GM19397 (cell line): ENCODE data around the gene HCFC1R1.
"Not testable (repeated sequence)": the region's sequence is repeated elsewhere in the genome, so short reads cannot be mapped to it uniquely, and the experiment has no call there.

Experiments used
- ATAC-seq: cut with Tn5 transposase; IDR thresholded peaks from one replicate; pipeline ENCODE4 v1.9.1; 2021; ENCODE audit warnings: mild to moderate bottlenecking, moderate library complexity; ENCODE audit not compliant: unreplicated experiment

The HCFC1R1 gene, protein sequence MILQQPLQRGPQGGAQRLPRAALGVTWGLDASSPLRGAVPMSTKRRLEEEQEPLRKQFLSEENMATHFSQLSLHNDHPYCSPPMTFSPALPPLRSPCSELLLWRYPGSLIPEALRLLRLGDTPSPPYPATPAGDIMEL

DNA sequence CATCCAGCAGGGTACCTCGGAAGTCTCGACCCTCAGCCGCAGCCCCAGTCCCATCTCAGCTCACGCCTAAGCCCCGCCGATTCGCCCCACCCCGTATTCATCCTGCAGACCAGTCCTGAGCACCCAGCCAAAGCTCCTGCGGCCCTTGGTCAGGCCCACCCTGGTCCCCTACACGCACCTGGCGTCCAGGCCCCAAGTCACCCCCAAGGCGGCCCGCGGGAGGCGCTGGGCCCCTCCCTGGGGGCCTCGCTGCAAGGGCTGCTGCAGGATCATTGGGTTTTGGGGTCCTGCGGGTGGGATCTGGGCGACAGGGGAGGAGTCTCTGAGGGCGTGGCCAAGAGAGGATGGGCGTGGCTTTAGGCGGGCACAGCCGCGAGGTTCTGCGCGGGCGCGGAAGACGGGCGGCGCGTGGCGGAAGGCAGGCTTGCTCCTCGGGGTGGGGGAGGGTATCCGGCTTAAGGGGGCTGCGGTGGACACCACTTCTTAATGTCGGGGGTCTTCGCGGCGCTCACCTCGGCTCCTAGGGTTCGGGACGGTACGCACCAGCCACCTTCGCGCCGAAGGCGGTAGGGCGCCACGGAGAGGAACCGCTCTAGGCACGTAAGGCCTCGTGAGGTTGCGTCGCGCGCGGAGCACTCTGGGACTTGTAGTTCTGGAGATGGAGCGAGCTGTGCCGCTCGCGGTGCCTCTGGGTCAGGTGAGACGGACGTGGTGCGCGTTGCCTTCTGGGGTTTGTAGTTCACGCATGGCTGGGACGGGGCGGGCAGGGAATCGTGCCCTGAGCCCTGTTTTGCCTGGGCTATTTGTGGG, at the start of gene HCFC1R1, which contains the start of gene THOC6:
Gene HCFC1R1 (minus strand): TSS at position 274 of the 810 bp plus-strand sequence. CDS start 1 bp downstream, at position 273.
Gene THOC6 (plus strand): TSS at position 367 of the 810 bp plus-strand sequence. CDS start 292 bp downstream, at position 659.
- ATAC-seq, result peak; percentile 71

DNA sequence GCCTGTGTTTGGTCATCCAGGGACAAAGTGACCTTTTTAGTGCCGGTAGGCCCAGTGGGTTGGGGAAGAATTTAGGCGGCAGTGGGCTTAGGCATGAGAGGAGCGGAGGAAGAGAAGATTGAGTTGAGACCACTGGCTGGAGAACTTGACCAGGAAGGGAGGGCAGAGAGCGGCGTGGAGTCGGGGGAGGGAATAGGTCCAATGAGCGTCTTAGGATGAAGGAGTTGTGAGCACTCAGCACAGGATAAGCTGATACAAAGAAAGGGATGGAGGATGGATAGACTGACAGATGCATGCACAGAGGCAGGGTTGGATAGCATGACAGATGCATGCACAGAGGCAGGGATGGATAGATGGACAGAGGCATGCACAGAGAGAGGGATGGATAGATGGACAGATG, 49.7 kb upstream of the HCFC1R1 start:
- ATAC-seq, result no peak

DNA sequence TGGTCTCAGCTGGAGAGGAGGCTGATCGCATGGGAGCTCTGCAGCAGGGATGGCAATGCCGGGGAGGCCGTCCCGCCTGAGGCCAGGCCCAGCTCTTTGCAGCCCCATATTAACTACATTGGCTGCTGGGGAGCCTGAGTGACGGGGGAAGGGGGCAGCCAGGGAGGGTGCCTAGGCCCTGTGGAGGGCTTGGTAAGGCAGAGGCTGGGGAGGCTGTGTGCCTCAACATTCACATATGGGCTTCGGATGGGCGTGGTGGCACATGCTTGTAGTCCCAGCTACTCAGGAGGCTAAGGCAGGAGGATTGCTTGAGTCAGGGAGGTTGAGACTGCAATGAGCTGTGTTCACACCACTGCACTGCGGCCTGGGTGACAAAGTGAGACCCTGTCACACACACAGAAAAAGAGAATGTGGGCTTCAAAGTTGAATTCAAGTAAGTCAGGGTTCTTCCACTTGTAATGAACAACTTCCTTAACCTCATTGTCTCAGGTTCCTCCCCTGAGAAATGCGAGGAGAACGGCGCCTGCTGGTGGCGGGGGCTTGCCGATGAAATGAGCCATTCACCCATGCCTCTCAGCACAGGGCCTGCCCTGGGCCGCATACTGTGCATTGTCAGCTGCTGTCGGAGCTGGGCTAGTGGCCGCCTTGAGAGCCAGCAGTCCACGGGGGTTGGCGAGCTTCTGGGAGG, 49.0 kb upstream of the HCFC1R1 start:
- not testable (repeated sequence) for ATAC-seq

DNA sequence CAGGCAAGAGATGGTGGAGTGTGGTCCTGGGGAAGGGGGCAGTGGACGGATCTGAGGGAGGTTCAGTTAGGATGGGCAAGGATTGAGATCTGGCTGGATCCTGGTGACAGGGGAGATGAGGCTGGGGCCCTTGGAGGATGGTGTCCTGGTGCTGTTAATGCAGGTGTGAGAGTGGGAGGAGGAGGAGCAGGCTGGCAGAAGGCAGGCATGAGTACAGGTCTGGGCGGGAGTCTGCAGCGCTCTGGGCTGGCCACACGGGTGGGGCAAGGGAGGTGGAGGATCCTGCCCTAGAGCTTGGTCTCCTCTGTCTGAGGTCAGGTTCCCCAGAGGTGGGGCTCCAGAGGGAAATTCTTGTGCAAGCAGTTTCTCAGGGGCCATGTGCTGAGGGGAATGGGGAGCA, 48.4 kb upstream of the HCFC1R1 start:
- ATAC-seq, result not testable (repeated sequence)

DNA sequence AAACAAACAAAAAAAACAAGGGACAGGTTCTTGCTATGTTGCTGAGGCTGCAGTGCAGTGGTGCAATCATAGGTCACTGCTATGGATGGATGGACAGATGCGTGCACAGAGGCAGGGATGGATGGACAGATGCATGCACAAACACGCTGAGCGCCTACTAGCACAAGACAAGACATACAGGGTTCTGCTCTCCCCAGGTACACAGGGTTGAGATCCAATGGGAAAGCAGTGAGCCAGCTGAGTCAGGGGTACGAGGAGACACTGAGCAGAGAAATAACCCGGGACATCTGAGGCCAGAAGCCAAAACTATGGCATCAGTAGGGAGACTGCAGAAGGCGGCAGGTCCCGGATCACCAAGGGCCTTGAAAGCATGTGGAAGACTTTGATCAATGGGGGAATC, 47.9 kb upstream of the HCFC1R1 start:
- no peak for ATAC-seq

DNA sequence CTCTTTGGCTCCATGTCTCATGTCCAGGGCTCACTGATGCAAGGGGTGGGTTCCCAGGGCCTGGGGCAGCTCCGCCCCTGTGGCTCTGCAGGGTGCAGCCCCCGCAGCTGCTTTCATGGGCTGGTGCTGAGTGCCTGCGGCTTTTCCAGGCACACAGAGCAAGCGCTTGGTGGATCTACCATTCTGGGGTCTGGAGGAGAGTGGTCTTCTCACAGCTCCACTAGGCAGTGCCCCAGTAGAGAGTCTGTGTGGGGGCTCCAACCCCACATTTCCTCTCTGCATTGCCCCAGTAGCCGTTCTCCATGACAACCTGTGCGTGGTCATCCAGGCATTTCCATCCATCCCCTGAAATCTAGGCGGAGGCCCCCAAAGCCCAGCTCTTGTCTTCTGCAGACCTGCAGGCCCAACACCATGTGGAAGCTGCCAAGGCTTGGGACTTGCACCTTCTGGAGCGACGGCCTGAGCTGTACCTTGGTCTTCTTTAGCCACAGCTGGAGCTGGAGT, 46.9 kb upstream of the HCFC1R1 start:
- ATAC-seq, result no peak

DNA sequence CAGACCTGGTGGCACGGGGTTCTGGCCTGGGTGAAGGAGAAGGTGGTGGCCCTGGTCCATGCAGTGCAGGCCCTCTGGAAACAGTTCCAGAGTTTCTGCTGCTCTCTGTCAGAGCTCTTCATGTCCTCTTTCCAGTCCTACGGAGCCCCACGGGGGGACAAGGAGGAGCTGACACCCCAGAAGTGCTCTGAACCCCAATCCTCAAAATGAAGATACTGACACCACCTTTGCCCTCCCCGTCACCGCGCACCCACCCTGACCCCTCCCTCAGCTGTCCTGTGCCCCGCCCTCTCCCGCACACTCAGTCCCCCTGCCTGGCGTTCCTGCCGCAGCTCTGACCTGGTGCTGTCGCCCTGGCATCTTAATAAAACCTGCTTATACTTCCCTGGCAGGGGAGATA, 45.4 kb upstream of the HCFC1R1 start:
- not testable (repeated sequence) for ATAC-seq

DNA sequence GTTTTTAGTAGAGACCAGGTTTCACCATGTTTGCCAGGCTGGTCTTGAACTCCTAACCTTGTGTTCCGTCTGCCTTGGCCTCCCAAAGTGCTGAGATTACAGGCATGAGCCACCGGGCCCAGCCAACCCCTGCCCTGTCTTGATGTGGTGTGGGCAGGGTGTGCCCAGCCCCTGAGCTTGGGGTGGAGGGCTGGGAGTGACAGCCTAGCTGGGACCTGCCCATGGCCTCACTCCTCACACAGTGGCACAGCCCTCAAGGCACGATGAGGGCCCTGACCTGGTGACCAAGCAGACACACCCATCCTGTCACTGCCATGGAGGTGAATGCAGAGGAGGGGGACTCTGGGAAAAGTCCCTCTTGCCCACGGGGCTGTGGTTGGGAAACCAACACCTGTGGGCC, 44.7 kb upstream of the HCFC1R1 start:
- ATAC-seq, result no peak

DNA sequence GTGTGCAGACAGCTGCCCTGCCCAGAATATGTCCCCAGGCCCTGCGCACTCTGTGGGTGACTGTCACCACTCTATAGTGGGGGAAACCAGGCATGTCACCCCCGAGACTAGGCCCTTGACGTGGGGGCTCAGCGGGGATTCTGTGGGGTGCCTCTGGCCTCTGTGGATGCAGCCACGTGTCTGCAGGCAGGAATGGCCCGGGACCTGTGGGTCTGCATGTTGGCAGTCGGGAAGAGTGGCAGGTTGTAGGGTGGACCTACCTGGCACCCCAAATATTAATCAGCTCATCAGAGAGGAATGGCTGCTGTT, 42.7 kb upstream of the HCFC1R1 start:
- ATAC-seq, result no peak

DNA sequence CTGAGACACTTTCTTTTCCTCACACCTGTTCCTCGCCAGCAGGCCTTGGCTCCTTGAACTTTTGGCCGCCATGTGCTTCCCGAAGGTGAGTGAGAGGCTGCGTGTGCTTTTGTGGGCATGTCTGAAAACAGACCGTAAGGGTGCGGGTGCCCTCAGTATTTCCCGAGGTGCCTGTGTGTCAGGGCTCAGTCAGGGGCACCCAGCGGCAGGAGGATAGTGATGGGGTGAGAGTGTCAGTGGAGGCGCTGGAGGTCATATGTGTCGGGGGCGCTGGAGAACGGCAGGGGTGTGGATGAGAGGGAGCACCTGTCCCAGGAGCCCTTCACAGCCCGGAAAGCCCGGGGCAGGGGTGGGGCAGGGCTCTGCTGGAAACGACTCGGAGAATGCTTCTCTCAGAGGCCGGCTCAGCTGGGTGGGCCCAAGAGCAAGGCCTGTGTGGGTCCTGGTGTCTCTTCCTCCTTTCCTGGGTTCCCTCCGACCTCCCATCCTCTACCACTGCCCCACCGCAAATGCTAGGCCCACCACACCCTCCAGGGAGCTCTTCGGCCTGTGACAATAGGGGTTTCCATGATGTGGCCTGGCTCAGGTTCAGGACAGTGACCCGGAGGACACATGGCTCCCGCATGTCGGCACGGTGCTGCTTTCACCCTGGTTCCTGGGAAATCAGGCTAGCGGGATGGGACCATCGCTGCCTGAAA, 42.1 kb upstream of the HCFC1R1 start:
- ATAC-seq, result no peak

DNA sequence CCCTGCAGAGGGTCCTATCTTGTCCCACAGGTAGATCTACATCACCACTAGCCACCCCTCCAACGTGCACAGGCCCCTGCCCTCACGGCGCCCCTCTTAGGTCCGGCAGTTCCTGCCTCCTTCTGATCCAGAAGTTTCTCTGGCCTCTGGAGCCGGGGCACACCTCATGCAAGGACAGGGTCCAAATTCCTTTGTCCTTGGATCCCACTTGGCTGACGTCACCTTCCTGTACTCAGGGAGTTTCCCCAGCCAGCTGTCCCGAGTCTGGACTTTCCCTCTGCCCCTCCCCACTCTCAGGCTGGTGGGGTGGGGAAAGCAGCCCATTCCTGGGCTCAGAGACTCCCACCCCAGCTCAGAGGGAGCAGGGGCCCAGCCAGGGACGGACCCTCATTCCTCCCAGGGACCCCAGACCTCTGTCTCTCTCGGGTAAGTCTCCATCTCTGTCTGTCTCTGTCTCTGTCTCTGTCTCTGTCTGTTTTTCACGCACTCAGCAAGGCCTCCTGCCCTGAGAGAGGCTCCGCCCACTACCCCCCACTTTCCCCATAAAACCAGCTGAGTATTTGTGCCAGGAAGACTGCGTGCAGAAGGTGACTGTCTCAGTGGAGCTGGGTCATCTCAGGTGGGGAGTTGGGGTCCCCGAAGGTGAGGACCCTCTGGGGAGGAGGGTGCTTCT, 41.5 kb upstream of the HCFC1R1 start, which contains the start of gene IL32:
Gene IL32 (plus strand): TSS at position 572 of the 673 bp plus-strand sequence. CDS start 172 bp downstream, outside the sequence.
- no peak for ATAC-seq

DNA sequence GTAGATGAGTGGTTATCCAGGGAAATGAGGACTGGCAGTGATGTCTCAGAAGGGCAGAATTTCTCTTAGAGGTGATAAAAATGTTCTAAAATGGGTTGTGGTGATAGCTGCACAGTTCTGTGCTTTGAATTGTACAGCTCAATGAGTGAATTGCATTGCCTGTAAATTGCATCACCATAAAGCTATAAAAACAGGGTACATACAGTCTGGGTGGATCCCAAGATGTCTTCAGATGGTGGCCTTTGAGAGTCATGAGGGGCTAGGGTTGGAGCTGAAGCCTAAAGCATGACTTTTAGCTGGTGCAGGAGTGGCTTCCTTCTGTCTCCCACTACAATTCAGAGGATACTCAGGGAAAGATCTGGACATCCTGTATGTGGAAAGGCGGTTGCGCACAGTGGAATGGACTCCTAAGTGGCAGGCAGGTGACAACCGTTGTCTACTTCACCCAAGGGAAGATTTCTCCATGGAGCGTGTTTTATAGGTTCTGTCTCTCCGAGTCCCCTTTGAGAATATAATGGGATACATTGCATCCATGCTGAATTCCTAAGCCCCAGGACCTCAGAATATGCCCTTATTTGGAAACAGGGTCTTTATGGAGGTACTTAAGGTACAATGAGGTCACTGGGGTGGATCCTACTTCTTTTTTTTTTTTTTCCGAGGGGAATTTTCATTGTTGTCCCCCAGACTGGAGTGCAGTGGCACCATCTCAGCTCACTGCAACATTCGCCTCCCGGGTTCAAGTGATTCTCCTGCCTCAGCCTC, 40.1 kb upstream of the HCFC1R1 start:
- no peak for ATAC-seq

DNA sequence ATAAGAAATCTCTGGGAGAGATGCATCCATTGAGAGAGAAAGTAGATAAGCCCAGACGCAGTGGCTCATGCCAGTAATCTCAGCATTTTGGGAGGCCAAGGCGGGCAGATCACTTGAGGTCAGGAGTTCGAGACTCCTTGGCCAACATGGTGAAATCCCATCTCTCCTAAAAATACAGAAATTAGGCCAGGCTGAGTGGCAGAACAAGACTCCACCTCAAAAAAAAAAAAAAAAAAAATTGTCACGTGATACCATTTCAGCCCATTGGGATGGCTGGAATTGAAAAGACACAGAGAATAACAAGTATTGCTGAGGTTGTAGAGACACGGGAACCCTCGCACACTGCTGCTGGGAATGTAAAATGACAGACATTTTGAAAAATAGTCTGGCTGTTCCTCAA, 38.8 kb upstream of the HCFC1R1 start:
- no peak for ATAC-seq

DNA sequence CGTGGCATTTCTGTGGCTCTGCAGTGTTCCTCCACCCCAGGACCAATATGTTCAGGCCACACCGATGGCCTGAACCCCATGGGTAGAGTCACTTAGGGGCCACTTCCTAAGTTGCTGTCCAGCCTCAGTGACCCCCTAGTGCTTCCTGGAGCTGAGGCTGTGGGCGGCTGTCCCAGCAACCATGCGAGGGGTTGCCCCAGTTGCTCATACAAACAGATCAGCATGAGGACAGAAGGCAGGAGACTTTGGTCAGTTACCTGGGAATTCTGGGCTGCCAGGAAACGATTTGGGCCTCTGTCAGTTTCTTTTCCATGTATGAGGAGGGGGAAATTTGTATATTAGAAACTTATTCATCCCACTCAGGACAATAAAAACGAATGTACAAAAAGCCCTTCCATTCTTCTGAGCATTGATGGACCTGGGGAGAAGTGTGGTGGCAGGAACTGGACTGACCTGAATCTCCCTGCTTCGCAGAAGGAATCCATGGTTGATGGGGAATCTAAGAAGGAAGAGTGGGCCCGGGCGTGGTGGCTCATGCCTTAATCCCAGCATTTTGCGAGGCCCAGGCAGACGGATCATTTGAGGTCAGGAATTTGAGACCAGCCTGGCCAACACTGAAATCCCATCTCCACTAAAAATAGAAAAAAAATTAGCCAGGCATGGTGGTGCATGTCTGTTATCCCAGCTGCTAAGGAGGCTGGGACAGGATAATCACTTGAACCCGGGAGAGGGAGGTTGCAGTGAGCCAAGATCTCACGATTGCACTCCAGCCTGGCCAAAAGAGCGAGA, 36.8 kb upstream of the HCFC1R1 start:
- ATAC-seq, result no peak

DNA sequence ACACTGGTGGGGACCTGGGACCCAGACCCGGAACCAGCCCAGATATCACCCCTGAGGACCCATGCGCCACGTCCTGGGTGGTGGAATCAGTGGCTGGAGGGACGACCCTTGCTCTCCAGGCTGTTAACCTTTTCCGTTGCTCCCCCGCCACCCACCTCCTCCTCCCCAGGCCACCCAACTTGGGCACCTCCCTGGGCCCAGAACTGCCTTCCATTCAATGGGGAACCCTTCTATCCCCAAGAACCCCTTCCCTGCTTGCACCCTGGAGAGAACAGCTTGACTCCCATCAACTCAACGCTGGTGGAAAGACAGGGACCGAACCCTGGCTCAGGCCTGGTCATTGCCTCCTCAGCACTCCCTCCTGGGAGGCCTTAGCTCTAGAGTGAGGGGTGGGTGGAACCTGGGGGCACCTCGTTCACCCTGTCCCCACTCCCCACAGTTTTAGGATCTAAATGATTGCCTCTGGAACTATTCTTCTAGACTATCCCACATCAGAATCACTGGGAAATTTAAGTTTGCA, 36.0 kb upstream of the HCFC1R1 start:
- ATAC-seq, result no peak

DNA sequence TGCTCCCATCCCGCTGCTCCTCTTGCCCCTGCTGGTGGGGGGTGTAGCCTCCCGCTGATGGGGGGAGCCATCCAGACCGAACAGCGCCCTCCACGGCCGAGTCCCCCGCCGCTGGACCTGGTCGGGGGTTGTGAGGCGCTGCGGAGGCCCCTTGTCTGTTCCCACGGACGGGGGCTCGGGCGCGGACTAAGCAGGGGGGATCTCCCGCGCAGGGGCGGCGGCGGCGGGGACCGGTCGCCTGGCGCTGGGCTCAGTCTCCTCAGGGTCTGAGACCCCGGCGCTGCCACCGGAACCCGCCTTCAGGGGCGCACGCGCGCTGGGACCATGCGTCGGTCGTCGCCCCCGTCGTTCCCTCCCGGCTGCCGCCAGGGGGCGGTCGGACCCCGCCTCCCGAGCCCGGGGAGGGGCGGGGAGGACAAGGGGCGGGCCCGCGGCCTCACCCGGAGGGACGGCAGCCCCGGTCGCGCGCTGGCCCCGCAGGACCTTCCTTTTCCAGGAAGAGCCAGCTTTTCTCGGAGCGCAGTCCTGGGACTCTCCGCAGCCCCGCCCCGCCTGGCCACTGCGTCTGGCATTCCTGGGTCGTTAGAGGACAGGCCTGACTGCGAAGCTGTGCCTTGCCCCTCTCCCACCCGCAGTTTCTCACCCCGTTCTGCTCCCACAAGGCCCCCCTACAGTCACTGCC, 35.4 kb upstream of the HCFC1R1 start:
- peak; percentile 90 for ATAC-seq

DNA sequence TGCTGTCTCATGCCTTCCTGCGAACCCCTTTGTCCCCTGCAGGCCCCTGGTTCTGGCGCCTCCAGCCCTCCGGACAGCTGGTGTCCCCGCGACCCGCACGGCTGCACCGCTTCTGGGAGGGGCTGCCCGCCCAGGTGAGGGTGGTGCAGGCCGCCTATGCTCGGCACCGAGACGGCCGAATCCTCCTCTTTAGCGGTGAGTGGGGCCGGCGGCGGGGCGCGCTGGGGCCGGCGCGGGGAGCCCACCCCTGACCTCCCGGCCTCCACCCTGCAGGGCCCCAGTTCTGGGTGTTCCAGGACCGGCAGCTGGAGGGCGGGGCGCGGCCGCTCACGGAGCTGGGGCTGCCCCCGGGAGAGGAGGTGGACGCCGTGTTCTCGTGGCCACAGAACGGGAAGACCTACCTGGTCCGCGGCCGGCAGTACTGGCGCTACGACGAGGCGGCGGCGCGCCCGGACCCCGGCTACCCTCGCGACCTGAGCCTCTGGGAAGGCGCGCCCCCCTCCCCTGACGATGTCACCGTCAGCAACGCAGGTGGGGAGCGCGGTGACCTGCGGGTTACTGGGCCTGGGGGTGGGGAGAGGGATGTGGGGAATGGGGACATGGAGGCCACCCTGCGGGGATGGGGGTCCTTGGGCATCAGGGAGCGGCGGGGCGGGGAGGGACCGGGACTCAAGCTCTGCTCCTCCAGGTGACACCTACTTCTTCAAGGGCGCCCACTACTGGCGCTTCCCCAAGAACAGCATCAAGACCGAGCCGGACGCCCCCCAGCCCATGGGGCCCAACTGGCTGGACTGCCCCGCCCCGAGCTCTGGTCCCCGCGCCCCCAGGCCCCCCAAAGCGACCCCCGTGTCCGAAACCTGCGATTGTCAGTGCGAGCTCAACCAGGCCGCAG, 34.6 kb upstream of the HCFC1R1 start:
- ATAC-seq, result peak; percentile 19
